SK-N-SH (cell line): Measurements from ENCODE around the gene PCDH1. TPM values are rescaled to one million over a fixed set of nuclear protein-coding genes. Genes with fewer than 3 reads are reported as not detected.

Source experiments
- CTCF ChIA-PET: fragments of 300-600, 350-600 bp; formaldehyde crosslinking; extraction: SDS; loops from one replicate; lab custom pipeline; 2021; lab: Yijun Ruan, JAX
- POLR2A ChIA-PET: fragments of 350-600 bp; sonication (Branson Sonifier 250); formaldehyde crosslinking; extraction: SDS; loops from one replicate; lab custom pipeline; 2020; ENCODE audit warnings: antibody characterized with exemption, inconsistent platforms; lab: Yijun Ruan, JAX
- DNase-seq: peaks from one replicate; pipeline ENCODE4 v3.0.0; 2012
- H2AFZ ChIP-seq: fragments of 200-600 bp; sonication (generic); 2 replicates; pipeline ENCODE4 v1.8.1; 2016; ENCODE audit warnings: antibody characterized with exemption, mild to moderate bottlenecking, low read depth
- H3F3A ChIP-seq: fragments of 200-600 bp; sonication (generic); replicated peaks from 2 replicates; pipeline ENCODE3; 2016; ENCODE audit warnings: antibody characterized with exemption, mild to moderate bottlenecking; ENCODE audit not compliant: insufficient read depth
- H3K27ac ChIP-seq, 2 experiments: fragments of 200-500 bp in 1 of 2; fragments of 200-600 bp in 1 of 2; sonication (Bioruptor generic) in 1 of 2; sonication (generic), shearing (Covaris generic) in 1 of 2; 2 replicates each; pipeline versions ENCODE4 v1.5.1 to v1.6.1; 2014 to 2016; ENCODE audit warnings: low read depth in 2 of 2, inconsistent platforms in 1 of 2, low read length in 1 of 2, mild to moderate bottlenecking in 1 of 2, mixed read lengths in 1 of 2
- H3K27me3 ChIP-seq: fragments of 200-600 bp; sonication (generic), shearing (Covaris generic); 2 replicates; pipeline ENCODE4 v1.6.1; 2016; ENCODE audit warnings: mixed run types; ENCODE audit not compliant: insufficient read depth
- H3K36me3 ChIP-seq, 2 experiments: fragments of 200-500 bp in 1 of 2; fragments of 200-600 bp in 1 of 2; sonication (Bioruptor generic) in 1 of 2; sonication (generic) in 1 of 2; replicated peaks in 1 of 2; 2 replicates each; pipeline versions ENCODE3 to v1.5.1; 2014 to 2016; ENCODE audit warnings: low read length in 1 of 2, mild to moderate bottlenecking in 1 of 2; ENCODE audit not compliant: insufficient read depth in 2 of 2, control insufficient read depth in 1 of 2
- H3K4me1 ChIP-seq, 2 experiments: fragments of 200-500 bp in 1 of 2; fragments of 200-600 bp in 1 of 2; sonication (Bioruptor generic) in 1 of 2; sonication (generic), shearing (Covaris generic) in 1 of 2; 2 replicates each; pipeline versions ENCODE4 v1.5.1 to v1.6.1; 2014 to 2016; ENCODE audit warnings: low read depth in 1 of 2, low read length in 1 of 2, mixed run types in 1 of 2; ENCODE audit not compliant: insufficient read depth in 2 of 2, control insufficient read depth in 1 of 2
- H3K4me2 ChIP-seq: fragments of 200-600 bp; sonication (generic), shearing (Covaris generic); 2 replicates; pipeline ENCODE4 v1.6.1; 2017; ENCODE audit warnings: mixed run types
- H3K4me3 ChIP-seq, 2 experiments: fragments of 200-500 bp in 1 of 2; fragments of 200-600 bp in 1 of 2; sonication (Bioruptor generic) in 1 of 2; sonication (generic), shearing (Covaris generic) in 1 of 2; 2 replicates each; pipeline versions ENCODE4 v1.5.1 to v1.8.1; 2014 to 2016; ENCODE audit warnings: low read depth in 2 of 2, inconsistent platforms in 1 of 2, low read length in 1 of 2, mild to moderate bottlenecking in 1 of 2, mixed read lengths in 1 of 2, moderate library complexity in 1 of 2
- H3K79me2 ChIP-seq: fragments of 200-600 bp; sonication (generic); 2 replicates; pipeline ENCODE4 v1.8.1; 2017; ENCODE audit warnings: mild to moderate bottlenecking; ENCODE audit not compliant: insufficient read depth
- H3K9ac ChIP-seq: fragments of 200-600 bp; sonication (generic); 2 replicates; pipeline ENCODE4 v1.6.1; 2017; ENCODE audit warnings: mixed run types
- H3K9me2 ChIP-seq: fragments of 200-600 bp; sonication (generic); 2 replicates; pipeline ENCODE4 v1.6.1; 2017; ENCODE audit warnings: mixed run types
- H3K9me3 ChIP-seq: fragments of 200-600 bp; sonication (generic); 2 replicates; pipeline ENCODE4 v1.6.1; 2017; ENCODE audit warnings: mixed run types, mild to moderate bottlenecking, moderate library complexity
- H4K20me1 ChIP-seq: fragments of 200-600 bp; sonication (generic); 2 replicates; pipeline ENCODE4 v1.6.1; 2017; ENCODE audit warnings: mild to moderate bottlenecking, mixed run types; ENCODE audit not compliant: insufficient read depth
- CTCF ChIP-seq: fragments of 200-600 bp; sonication (generic); IDR thresholded peaks from 2 replicates; pipeline ENCODE4 v1.6.1; 2017; ENCODE audit warnings: antibody characterized with exemption, mild to moderate bottlenecking, moderate library complexity
- EZH2phosphoT487 ChIP-seq: fragments of 200-600 bp; sonication (generic); IDR thresholded peaks from 2 replicates; pipeline ENCODE4 v1.6.1; 2017; ENCODE audit warnings: low read depth, mixed run types, mild to moderate bottlenecking, antibody characterized with exemption, moderate library complexity, borderline replicate concordance
- FOXJ3 ChIP-seq: sonication (generic); formaldehyde crosslinking; IDR thresholded peaks from 2 replicates; pipeline ENCODE4 v1.5.1; 2020; ENCODE audit warnings: mild to moderate bottlenecking, missing genetic modification reagents
- GATA2 ChIP-seq: sonication (generic); formaldehyde crosslinking; IDR thresholded peaks from 2 replicates; pipeline ENCODE4 v1.5.0; 2020; ENCODE audit warnings: mild to moderate bottlenecking, missing genetic modification reagents
- MEF2A ChIP-seq: IDR thresholded peaks from 2 replicates; pipeline ENCODE4 v1.4.0; 2012; ENCODE audit warnings: low read depth, borderline replicate concordance
- MXI1 ChIP-seq: IDR thresholded peaks from 2 replicates; pipeline ENCODE4 v1.6.1; 2012; ENCODE audit warnings: mild to moderate bottlenecking, low read depth, low read length, improper control_type of control experiment
- NFIC ChIP-seq: IDR thresholded peaks from 2 replicates; pipeline ENCODE4 v1.4.0; 2012; ENCODE audit warnings: borderline replicate concordance
- NRF1 ChIP-seq: IDR thresholded peaks from 2 replicates; pipeline ENCODE4 v1.6.1; 2012; ENCODE audit warnings: low read depth, mild to moderate bottlenecking, low read length
- RAD21 ChIP-seq: IDR thresholded peaks from 2 replicates; pipeline ENCODE4 v1.6.1; 2012; ENCODE audit warnings: mild to moderate bottlenecking, low read length
- RXRA ChIP-seq: IDR thresholded peaks from 2 replicates; pipeline ENCODE4 v1.4.0; 2012; ENCODE audit warnings: low read depth, mild to moderate bottlenecking, borderline replicate concordance
- TCF12 ChIP-seq: IDR thresholded peaks from 2 replicates; pipeline ENCODE4 v1.4.0; 2012
- USF1 ChIP-seq: IDR thresholded peaks from 2 replicates; pipeline ENCODE4 v1.4.0; 2012; ENCODE audit warnings: low read depth, borderline replicate concordance
- YY1 ChIP-seq: IDR thresholded peaks from 2 replicates; pipeline ENCODE4 v1.4.0; 2012; ENCODE audit warnings: low read depth, mild to moderate bottlenecking
- WGBS: methylation state at CpG from one replicate; pipeline ENCODE4 v1.1.6; 2017; ENCODE audit warnings: low lambda C conversion rate; 5-methylcytosine and 5-hydroxymethylcytosine counted together
- polyA plus RNA-seq, 3 experiments: library from polyadenylated mRNA; depleted of rRNA; stranded (reverse); fragments of >200 nt; gene quantifications; 2 replicates each; pipeline ENCODE4 v1.2.3, GENCODE V29; 2012
- TF ChIP-seq, protein P1 (sequence below): IDR thresholded peaks from 2 replicates; pipeline ENCODE4; 2012
- TF ChIP-seq, protein P2 (sequence below): fragments of 150-350 bp; IDR thresholded peaks from 2 replicates; pipeline ENCODE4 v1.6.1; 2016; ENCODE audit warnings: mild to moderate bottlenecking, low read depth, low read length
- TF ChIP-seq, protein P3 (sequence below): IDR thresholded peaks from 2 replicates; pipeline ENCODE4 v1.6.1; 2012; ENCODE audit warnings: mild to moderate bottlenecking, low read depth, low read length, moderate library complexity

PCDH1 gene
- polyA plus RNA-seq, 1 of the 3 experiments (the other 2 are of a cell fraction) = 0.08 TPM

DNA sequence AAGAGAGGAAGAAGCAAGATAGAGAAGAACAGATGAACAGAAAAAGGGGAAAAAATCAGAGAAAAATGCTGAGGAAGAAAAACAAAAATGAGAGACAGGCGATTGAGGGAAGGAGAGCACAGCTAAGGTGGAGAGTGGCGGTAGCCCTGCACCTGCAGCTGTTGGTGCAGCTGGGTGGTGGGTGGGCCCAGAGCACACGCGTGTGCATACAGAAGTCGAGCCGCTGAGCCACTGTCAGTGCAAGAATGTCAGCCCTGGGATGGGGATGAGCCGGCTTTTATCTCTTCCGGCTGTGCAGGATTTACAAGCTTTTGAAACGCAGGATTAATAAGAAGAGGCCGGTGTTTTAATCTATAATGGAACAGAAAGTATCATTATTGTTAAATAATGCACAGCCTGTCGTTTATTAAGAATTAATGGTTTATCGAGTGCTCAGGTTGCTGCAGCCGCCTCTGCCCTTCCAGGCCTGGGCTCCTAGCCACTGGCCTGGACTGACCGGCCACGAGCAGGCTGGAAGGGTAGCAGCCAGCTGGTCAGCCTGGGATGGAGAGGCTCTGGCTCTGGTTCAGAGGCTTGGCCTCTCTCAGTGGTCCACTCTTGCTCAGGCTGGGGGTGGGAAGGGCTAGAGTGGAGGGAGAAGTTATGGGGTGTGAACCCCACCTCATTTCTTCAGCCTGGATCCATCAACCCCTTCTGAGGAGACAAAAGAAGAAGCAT, 68.7 kb downstream of the PCDH1 start (continued):
- TF ChIP-seq EZH2phosphoT487 (no peak), RXRA (no peak), GATA2 (CRISPR knock-in tag) (no peak), RAD21 (no peak)
- TF ChIP-seq, protein P1, sequence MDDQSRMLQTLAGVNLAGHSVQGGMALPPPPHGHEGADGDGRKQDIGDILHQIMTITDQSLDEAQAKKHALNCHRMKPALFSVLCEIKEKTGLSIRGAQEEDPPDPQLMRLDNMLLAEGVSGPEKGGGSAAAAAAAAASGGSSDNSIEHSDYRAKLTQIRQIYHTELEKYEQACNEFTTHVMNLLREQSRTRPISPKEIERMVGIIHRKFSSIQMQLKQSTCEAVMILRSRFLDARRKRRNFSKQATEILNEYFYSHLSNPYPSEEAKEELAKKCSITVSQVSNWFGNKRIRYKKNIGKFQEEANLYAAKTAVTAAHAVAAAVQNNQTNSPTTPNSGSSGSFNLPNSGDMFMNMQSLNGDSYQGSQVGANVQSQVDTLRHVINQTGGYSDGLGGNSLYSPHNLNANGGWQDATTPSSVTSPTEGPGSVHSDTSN = no peak

GRCh38 chr5:141808857-141809256, 69.4 kb downstream of the PCDH1 start:
- Histone ChIP-seq H3K27me3 (peaks cover 46% of the 10 kb centered on the region), H2AFZ (no peak overlapping the region), H3K4me1 (peaks cover 0 to 17% of the 10 kb centered on the region in 2 experiments; a peak in 1 of 4 replicates), H3K4me3 (no peak overlapping the region), H3F3A (no peaks in the 10 kb centered on the region), H3K79me2 (no peaks in the 10 kb centered on the region), H3K4me2 (no peak overlapping the region), H3K9me2 (no peaks in the 10 kb centered on the region), H4K20me1 (no peaks in the 10 kb centered on the region), H3K27ac (no peak overlapping the region), H3K36me3 (no peaks in the 10 kb centered on the region), H3K9me3 (no peaks in the 10 kb centered on the region), H3K9ac (no peak overlapping the region)
- no peak for TF ChIP-seq USF1
- no peak for TF ChIP-seq TCF12
- no peak for TF ChIP-seq NRF1
- no peak for TF ChIP-seq RAD21
- no peak for TF ChIP-seq YY1
- TF ChIP-seq CTCF = no peak
- TF ChIP-seq, protein P2, sequence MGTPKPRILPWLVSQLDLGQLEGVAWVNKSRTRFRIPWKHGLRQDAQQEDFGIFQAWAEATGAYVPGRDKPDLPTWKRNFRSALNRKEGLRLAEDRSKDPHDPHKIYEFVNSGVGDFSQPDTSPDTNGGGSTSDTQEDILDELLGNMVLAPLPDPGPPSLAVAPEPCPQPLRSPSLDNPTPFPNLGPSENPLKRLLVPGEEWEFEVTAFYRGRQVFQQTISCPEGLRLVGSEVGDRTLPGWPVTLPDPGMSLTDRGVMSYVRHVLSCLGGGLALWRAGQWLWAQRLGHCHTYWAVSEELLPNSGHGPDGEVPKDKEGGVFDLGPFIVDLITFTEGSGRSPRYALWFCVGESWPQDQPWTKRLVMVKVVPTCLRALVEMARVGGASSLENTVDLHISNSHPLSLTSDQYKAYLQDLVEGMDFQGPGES = no peak
- TF ChIP-seq, protein P1 = no peak
- TF ChIP-seq RXRA = no peak
- no peak for TF ChIP-seq MEF2A
- no peak for TF ChIP-seq NFIC
- no peak for TF ChIP-seq MXI1
- TF ChIP-seq, protein P3, sequence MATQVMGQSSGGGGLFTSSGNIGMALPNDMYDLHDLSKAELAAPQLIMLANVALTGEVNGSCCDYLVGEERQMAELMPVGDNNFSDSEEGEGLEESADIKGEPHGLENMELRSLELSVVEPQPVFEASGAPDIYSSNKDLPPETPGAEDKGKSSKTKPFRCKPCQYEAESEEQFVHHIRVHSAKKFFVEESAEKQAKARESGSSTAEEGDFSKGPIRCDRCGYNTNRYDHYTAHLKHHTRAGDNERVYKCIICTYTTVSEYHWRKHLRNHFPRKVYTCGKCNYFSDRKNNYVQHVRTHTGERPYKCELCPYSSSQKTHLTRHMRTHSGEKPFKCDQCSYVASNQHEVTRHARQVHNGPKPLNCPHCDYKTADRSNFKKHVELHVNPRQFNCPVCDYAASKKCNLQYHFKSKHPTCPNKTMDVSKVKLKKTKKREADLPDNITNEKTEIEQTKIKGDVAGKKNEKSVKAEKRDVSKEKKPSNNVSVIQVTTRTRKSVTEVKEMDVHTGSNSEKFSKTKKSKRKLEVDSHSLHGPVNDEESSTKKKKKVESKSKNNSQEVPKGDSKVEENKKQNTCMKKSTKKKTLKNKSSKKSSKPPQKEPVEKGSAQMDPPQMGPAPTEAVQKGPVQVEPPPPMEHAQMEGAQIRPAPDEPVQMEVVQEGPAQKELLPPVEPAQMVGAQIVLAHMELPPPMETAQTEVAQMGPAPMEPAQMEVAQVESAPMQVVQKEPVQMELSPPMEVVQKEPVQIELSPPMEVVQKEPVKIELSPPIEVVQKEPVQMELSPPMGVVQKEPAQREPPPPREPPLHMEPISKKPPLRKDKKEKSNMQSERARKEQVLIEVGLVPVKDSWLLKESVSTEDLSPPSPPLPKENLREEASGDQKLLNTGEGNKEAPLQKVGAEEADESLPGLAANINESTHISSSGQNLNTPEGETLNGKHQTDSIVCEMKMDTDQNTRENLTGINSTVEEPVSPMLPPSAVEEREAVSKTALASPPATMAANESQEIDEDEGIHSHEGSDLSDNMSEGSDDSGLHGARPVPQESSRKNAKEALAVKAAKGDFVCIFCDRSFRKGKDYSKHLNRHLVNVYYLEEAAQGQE = no peak
- TF ChIP-seq FOXJ3 (CRISPR knock-in tag) = no peak
- WGBS = 78% methylated on average over 2 of the region's 2 CpGs
- ChIA-PET POLR2A (no interaction called here), CTCF (interaction anchor here (0.9 to 3.8 kb wide), 8 partner anchors 18 to 152 kb away, joined by 3 to 28 read pairs (median 4); partner anchors contain the start of gene PCDH1)
- DNase-seq = no peak
